ENCODE data around the gene HABP4. TPM values are rescaled to one million over a fixed set of nuclear protein-coding genes. Genes with fewer than 3 reads are reported as not detected.

HABP4 gene
- total RNA-seq, 4 donors from 2014 or later: 1.9 to 11.3 (median 5.0) TPM

- no peaks in the 10 kb centered on the region for H3K27me3 ChIP-seq
- no peaks in the 10 kb centered on the region for H3K36me3 ChIP-seq
- DNase-seq: no peak
- in situ Hi-C loops (cut with MboI; ENCODE audit: low pct_ligation_motif_present in 1 of 4, low pct_unique_long_range_greater_than_20kb in 1 of 4, low sequenced_read_pairs in 3 of 4): no loop called here
- H3K27ac ChIP-seq: no peak overlapping the region
- H3K4me3 ChIP-seq: no peak overlapping the region
- no peaks in the 10 kb centered on the region for H3K4me1 ChIP-seq
- H3K9me3 ChIP-seq: no peaks in the 10 kb centered on the region
- WGBS, 2 donors (ENCODE audit: low coverage in 1 of 2): 92 to 100% methylated on average over 1 to 4 of the region's 4 CpGs
- TF ChIP-seq POLR2A (IDR thresholded peaks at IDR 0.05): no peak
- TF ChIP-seq POLR2AphosphoS5 (IDR thresholded peaks at IDR 0.05): no peak
- TF ChIP-seq CTCF (IDR thresholded peaks at IDR 0.05): no peak
- TF ChIP-seq EP300 (IDR thresholded peaks at IDR 0.05; ENCODE audit: low read depth): no peak
- intact Hi-C loops (cut with DNase I; ENCODE audit: low total_unique reads): loop anchor here (10.0 kb wide), 2 partner anchors 158 to 198 kb away; partner anchors contain the start of genes CDC14B and PRXL2C
These were observed 7.3 kb downstream of the HABP4 start for GRCh38 chr9:96457266-96457665.

GRCh38 chr9:96458226-96458625 lies 8.3 kb downstream of the HABP4 start:
- TF ChIP-seq POLR2AphosphoS5 (IDR thresholded peaks at IDR 0.05) (no peak), CTCF (IDR thresholded peaks at IDR 0.05) (no peak), POLR2A (IDR thresholded peaks at IDR 0.05) (no peak), EP300 (IDR thresholded peaks at IDR 0.05; ENCODE audit: low read depth) (no peak)
- in situ Hi-C loops (cut with MboI; ENCODE audit: low pct_ligation_motif_present in 1 of 4, low pct_unique_long_range_greater_than_20kb in 1 of 4, low sequenced_read_pairs in 3 of 4) (no loop called here), intact Hi-C loops (cut with DNase I; ENCODE audit: low total_unique reads) (loop anchor here (10.0 kb wide), 2 partner anchors 157 to 197 kb away; partner anchors contain the start of genes CDC14B and PRXL2C)
- no peaks in the 10 kb centered on the region for H3K9me3 ChIP-seq
- DNase-seq: no peak
- H3K4me3 ChIP-seq: no peak overlapping the region
- no peak overlapping the region for H3K27ac ChIP-seq
- 91 to 94% methylated on average over 3 to 8 of the region's 8 CpGs for WGBS, 2 donors (ENCODE audit: low coverage in 1 of 2)
- no peaks in the 10 kb centered on the region for H3K27me3 ChIP-seq
- H3K36me3 ChIP-seq: no peaks in the 10 kb centered on the region
- no peaks in the 10 kb centered on the region for H3K4me1 ChIP-seq

- Histone ChIP-seq H3K27ac (no peak overlapping the region), H3K4me1 (no peaks in the 10 kb centered on the region), H3K4me3 (no peak overlapping the region), H3K36me3 (no peaks in the 10 kb centered on the region), H3K9me3 (no peaks in the 10 kb centered on the region), H3K27me3 (no peaks in the 10 kb centered on the region)
- TF ChIP-seq EP300 (IDR thresholded peaks at IDR 0.05; ENCODE audit: low read depth) (no peak), POLR2A (IDR thresholded peaks at IDR 0.05) (no peak), CTCF (IDR thresholded peaks at IDR 0.05) (no peak), POLR2AphosphoS5 (IDR thresholded peaks at IDR 0.05) (no peak)
- no peak for DNase-seq
- intact Hi-C loops (cut with DNase I; ENCODE audit: low total_unique reads): loop anchor here (10.0 kb wide), 2 partner anchors 155 to 195 kb away; partner anchors contain the start of genes CDC14B and PRXL2C
- in situ Hi-C loops (cut with MboI; ENCODE audit: low pct_ligation_motif_present in 1 of 4, low pct_unique_long_range_greater_than_20kb in 1 of 4, low sequenced_read_pairs in 3 of 4): no loop called here
- 89 to 98% methylated on average over 4 to 7 of the region's 7 CpGs for WGBS, 2 donors (ENCODE audit: low coverage in 1 of 2)
These were observed 9.5 kb downstream of the HABP4 start for GRCh38 chr9:96459268-96460007.

- TF ChIP-seq POLR2AphosphoS5 (IDR thresholded peaks at IDR 0.05) (no peak), EP300 (IDR thresholded peaks at IDR 0.05; ENCODE audit: low read depth) (no peak), CTCF (IDR thresholded peaks at IDR 0.05) (no peak), POLR2A (IDR thresholded peaks at IDR 0.05) (no peak)
- no peak for DNase-seq
- H3K27me3 ChIP-seq: no peaks in the 10 kb centered on the region
- intact Hi-C loops (cut with DNase I; ENCODE audit: low total_unique reads): no loop called here
- H3K4me1 ChIP-seq: no peaks in the 10 kb centered on the region
- H3K9me3 ChIP-seq: no peaks in the 10 kb centered on the region
- WGBS, 2 donors (ENCODE audit: low coverage in 1 of 2): 91 to 95% methylated on average over 5 of the region's 5 CpGs
- H3K27ac ChIP-seq: no peak overlapping the region
- in situ Hi-C loops (cut with MboI; ENCODE audit: low pct_ligation_motif_present in 1 of 4, low pct_unique_long_range_greater_than_20kb in 1 of 4, low sequenced_read_pairs in 3 of 4): no loop called here
- no peak overlapping the region for H3K4me3 ChIP-seq
- H3K36me3 ChIP-seq: no peaks in the 10 kb centered on the region
These were observed 10.5 kb downstream of the HABP4 start for GRCh38 chr9:96460470-96460869.

All from transverse colon (tissue), 4 donors.